H1 (cell line): ENCODE data around the gene FNIP2. TPM values are rescaled to one million over a fixed set of nuclear protein-coding genes. Genes with fewer than 3 reads are reported as not detected.

Source experiments
- CTCF ChIA-PET: fragments of 300-600 bp; sonication (Branson Sonifier 250); formaldehyde crosslinking; loops from one replicate; lab custom pipeline; 2021; ENCODE audit not compliant: partially characterized antibody; lab: Charles Lee
- POLR2A ChIA-PET: fragments of 300-600 bp; sonication (Branson Sonifier 250); formaldehyde crosslinking; loops from one replicate; lab custom pipeline; 2021; ENCODE audit warnings: inconsistent platforms; ENCODE audit not compliant: partially characterized antibody; lab: Charles Lee
- DNase-seq, 2 experiments: peaks; one replicate each; pipeline versions ENCODE4 v3.0.0 to v3.0.0-alpha.2; 2010 to 2022; ENCODE audit warnings: low spot score in 2 of 2, low read depth in 1 of 2, mixed read lengths in 1 of 2
- FAIRE-seq: peaks from 2 replicates; lab custom pipeline; 2011; peaks lifted over from hg19 to GRCh38; lab: Jason Lieb, UNC
- H2AFZ ChIP-seq: 2 replicates; pipeline ENCODE4 v1.8.1; 2012; ENCODE audit warnings: low read length, inconsistent platforms
- H2AK5ac ChIP-seq: 2 replicates; pipeline ENCODE4 v1.6.1; 2013; ENCODE audit warnings: low read depth, low read length
- H2BK120ac ChIP-seq: replicated peaks from 2 replicates; pipeline ENCODE3; 2013; ENCODE audit warnings: low read depth, low read length, inconsistent platforms
- H2BK12ac ChIP-seq: 2 replicates; pipeline ENCODE4 v1.6.1; 2013; ENCODE audit warnings: low read depth, low read length
- H2BK15ac ChIP-seq: 2 replicates; pipeline ENCODE4 v1.6.1; 2013; ENCODE audit warnings: low read length
- H2BK20ac ChIP-seq: 2 replicates; pipeline ENCODE4 v1.6.1; 2013; ENCODE audit warnings: low read length
- H2BK5ac ChIP-seq: 2 replicates; pipeline ENCODE4 v1.6.1; 2013; ENCODE audit warnings: low read depth, low read length
- H3K14ac ChIP-seq: 2 replicates; pipeline ENCODE4 v1.6.1; 2013; ENCODE audit warnings: inconsistent platforms; ENCODE audit not compliant: insufficient read length
- H3K18ac ChIP-seq: 2 replicates; pipeline ENCODE4 v1.6.1; 2013; ENCODE audit warnings: low read length; ENCODE audit errors: extremely low read depth
- H3K23ac ChIP-seq: 2 replicates; pipeline ENCODE4 v1.6.1; 2013; ENCODE audit warnings: inconsistent platforms; ENCODE audit not compliant: insufficient read length
- H3K23me2 ChIP-seq: 2 replicates; pipeline ENCODE4 v1.6.1; 2013; ENCODE audit warnings: low read depth, low read length
- H3K27ac ChIP-seq: 2 replicates; pipeline ENCODE4 v1.6.1; 2011; ENCODE audit warnings: low read depth, low read length, inconsistent platforms
- H3K27me3 ChIP-seq, 4 experiments: replicated peaks in 1 of 4; 1 replicate in 1 of 4; 2 replicates in 3 of 4; pipeline versions ENCODE4 v1.6.1 to v1.8.1; 2011 to 2013; ENCODE audit warnings: low read length in 3 of 4, mild to moderate bottlenecking in 3 of 4, inconsistent platforms in 2 of 4, mixed read lengths in 2 of 4, moderate library complexity in 1 of 4; ENCODE audit not compliant: control insufficient read depth in 3 of 4, insufficient read depth in 3 of 4; ENCODE audit errors: extremely low read depth in 1 of 4
- H3K36me3 ChIP-seq, 4 experiments: 2 replicates each; pipeline versions ENCODE4 v1.6.1 to v1.8.1; 2011 to 2013; ENCODE audit warnings: mild to moderate bottlenecking in 4 of 4, low read length in 3 of 4, moderate library complexity in 2 of 4, control low read depth in 1 of 4, inconsistent platforms in 1 of 4; ENCODE audit not compliant: insufficient read depth in 4 of 4, control insufficient read depth in 2 of 4
- H3K4ac ChIP-seq: replicated peaks from 2 replicates; pipeline ENCODE3; 2013; ENCODE audit warnings: low read length, low read depth, mixed read lengths, inconsistent platforms; ENCODE audit not compliant: insufficient read length
- H3K4me1 ChIP-seq, 4 experiments: replicated peaks in 1 of 4; 1 replicate in 1 of 4; 2 replicates in 3 of 4; pipeline versions ENCODE4 v1.6.1 to v1.8.1; 2011 to 2013; ENCODE audit warnings: low read length in 3 of 4, inconsistent platforms in 2 of 4, mixed read lengths in 1 of 4; ENCODE audit not compliant: insufficient read depth in 4 of 4, control insufficient read depth in 3 of 4
- H3K4me2 ChIP-seq, 2 experiments: 2 replicates each; pipeline versions ENCODE4 v1.6.1 to v1.8.1; 2011 to 2013; ENCODE audit warnings: low read depth in 2 of 2, low read length in 2 of 2, control low read depth in 1 of 2, inconsistent platforms in 1 of 2, mild to moderate bottlenecking in 1 of 2; ENCODE audit not compliant: insufficient read depth in 1 of 2
- H3K4me3 ChIP-seq, 4 experiments: fragments of 200-600, 300-600 bp in 1 of 4; sonication (generic), shearing (Covaris generic), sonication (Bioruptor Twin) in 1 of 4; 2 replicates each; pipeline versions ENCODE4 v1.5.1 to v1.8.1; 2011 to 2016; ENCODE audit warnings: low read length in 4 of 4, low read depth in 3 of 4, control low read depth in 2 of 4, inconsistent platforms in 2 of 4, mild to moderate bottlenecking in 2 of 4, mixed read lengths in 1 of 4, moderate library complexity in 1 of 4; ENCODE audit not compliant: insufficient read depth in 2 of 4; ENCODE audit errors: extremely low read depth in 1 of 4
- H3K56ac ChIP-seq: replicated peaks from 2 replicates; pipeline ENCODE3; 2013; ENCODE audit warnings: low read depth, mild to moderate bottlenecking, mixed read lengths, low read length, inconsistent platforms; ENCODE audit not compliant: insufficient read length
- H3K79me1 ChIP-seq: 2 replicates; pipeline ENCODE4 v1.6.1; 2013; ENCODE audit warnings: low read depth, low read length, control low read depth
- H3K79me2 ChIP-seq, 2 experiments: 2 replicates each; pipeline versions ENCODE4 v1.6.1 to v1.8.1; 2012 to 2013; ENCODE audit warnings: low read length in 2 of 2, mild to moderate bottlenecking in 2 of 2, inconsistent platforms in 1 of 2; ENCODE audit not compliant: insufficient read depth in 2 of 2, control insufficient read depth in 1 of 2
- H3K9ac ChIP-seq, 4 experiments: replicated peaks in 1 of 4; 1 replicate in 1 of 4; 2 replicates in 3 of 4; pipeline versions ENCODE4 v1.6.1 to v1.8.1; 2011 to 2013; ENCODE audit warnings: low read depth in 3 of 4, low read length in 3 of 4, control low read depth in 2 of 4, mild to moderate bottlenecking in 2 of 4, moderate library complexity in 2 of 4, inconsistent platforms in 1 of 4; ENCODE audit errors: extremely low read depth in 1 of 4
- H3K9me3 ChIP-seq, 2 experiments: 2 replicates each; pipeline versions ENCODE4 v1.6.1 to v1.8.1; 2012 to 2013; ENCODE audit warnings: mild to moderate bottlenecking in 2 of 2, moderate library complexity in 2 of 2, control low read depth in 1 of 2, inconsistent platforms in 1 of 2, low read depth in 1 of 2, low read length in 1 of 2, mixed read lengths in 1 of 2; ENCODE audit not compliant: insufficient read depth in 2 of 2
- H4K20me1 ChIP-seq, 2 experiments: replicated peaks in 1 of 2; 2 replicates each; pipeline versions ENCODE3 to v1.8.1; 2011 to 2013; ENCODE audit warnings: inconsistent platforms in 2 of 2, low read length in 2 of 2, mild to moderate bottlenecking in 1 of 2; ENCODE audit not compliant: insufficient read depth in 2 of 2, control insufficient read depth in 1 of 2
- H4K5ac ChIP-seq: 2 replicates; pipeline ENCODE4 v1.6.1; 2013; ENCODE audit warnings: low read length, low read depth, mixed read lengths, inconsistent platforms; ENCODE audit not compliant: insufficient read length
- H4K8ac ChIP-seq: 2 replicates; pipeline ENCODE4 v1.8.0; 2013; ENCODE audit warnings: mild to moderate bottlenecking, moderate library complexity, low read length, inconsistent platforms; ENCODE audit not compliant: insufficient read depth; ENCODE audit errors: extremely low read depth
- H4K91ac ChIP-seq: replicated peaks from 2 replicates; pipeline ENCODE3; 2013; ENCODE audit warnings: low read length, mixed read lengths, inconsistent platforms; ENCODE audit not compliant: insufficient read length
- CBX5 ChIP-seq: fragments of 300-800, 300-1000 bp; sonication (generic); IDR thresholded peaks from 2 replicates; pipeline ENCODE4 v1.7.1; 2016; ENCODE audit warnings: antibody characterized with exemption, low read length, low read depth
- SIRT6 ChIP-seq: IDR thresholded peaks from one replicate; pipeline ENCODE4 v1.7.1; 2012; ENCODE audit warnings: low read length, inconsistent platforms
- SUZ12 ChIP-seq: fragments of 200-600 bp; sonication (generic); IDR thresholded peaks from 2 replicates; pipeline ENCODE4 v1.6.1; 2012; ENCODE audit warnings: mild to moderate bottlenecking, inconsistent platforms, low read length, moderate library complexity, mixed read lengths
- USF2 ChIP-seq: IDR thresholded peaks from 2 replicates; pipeline ENCODE4 v1.6.1; 2011; ENCODE audit warnings: low read length, improper control_type of control experiment
- WGBS, 2 experiments: shearing (Covaris generic) in 1 of 2; methylation state at CpG; one replicate each; pipeline versions ENCODE4 v1.1.6 to v1.1.7; 2013 to 2015; ENCODE audit warnings: low lambda C conversion rate in 2 of 2, mixed read lengths in 2 of 2, inconsistent platforms in 1 of 2, low coverage in 1 of 2, missing lambda C conversion rate in 1 of 2; ENCODE audit not compliant: insufficient replicate concordance in 2 of 2, insufficient coverage in 1 of 2, insufficient read length in 1 of 2; ENCODE audit errors: extremely low coverage in 1 of 2, missing lambda C conversion rate in 1 of 2; 5-methylcytosine and 5-hydroxymethylcytosine counted together
- polyA plus RNA-seq, 7 experiments: library from polyadenylated mRNA; depleted of rRNA in 3 of 7; stranded (reverse) in 5 of 7; unstranded in 2 of 7; fragments of >200 nt in 5 of 7; fragments of 200-250 nt in 2 of 7; gene quantifications; 1 replicate in 5 of 7; 2 replicates in 1 of 7; 4 replicates in 1 of 7; pipeline versions ENCODE4 v1.2.1 to v1.2.3, GENCODE V29; 2011 to 2013; ENCODE audit warnings: missing spikeins in 2 of 7, mixed read lengths in 2 of 7
- total RNA-seq: library from RNA; stranded (reverse); fragmentation: NEBNext Ultra II Directional; extraction: Animal tissue kit (Norgen Biotek cat#: 25700); gene quantifications from 2 replicates; pipeline ENCODE4 v1.2.1, GENCODE V29; 2021

Gene FNIP2
- total and polyA plus RNA-seq, 2 of the 8 experiments (the other 6 are each of a cell fraction or from before 2014, with no cell fraction given), result 4.0 to 13.0 TPM

DNA sequence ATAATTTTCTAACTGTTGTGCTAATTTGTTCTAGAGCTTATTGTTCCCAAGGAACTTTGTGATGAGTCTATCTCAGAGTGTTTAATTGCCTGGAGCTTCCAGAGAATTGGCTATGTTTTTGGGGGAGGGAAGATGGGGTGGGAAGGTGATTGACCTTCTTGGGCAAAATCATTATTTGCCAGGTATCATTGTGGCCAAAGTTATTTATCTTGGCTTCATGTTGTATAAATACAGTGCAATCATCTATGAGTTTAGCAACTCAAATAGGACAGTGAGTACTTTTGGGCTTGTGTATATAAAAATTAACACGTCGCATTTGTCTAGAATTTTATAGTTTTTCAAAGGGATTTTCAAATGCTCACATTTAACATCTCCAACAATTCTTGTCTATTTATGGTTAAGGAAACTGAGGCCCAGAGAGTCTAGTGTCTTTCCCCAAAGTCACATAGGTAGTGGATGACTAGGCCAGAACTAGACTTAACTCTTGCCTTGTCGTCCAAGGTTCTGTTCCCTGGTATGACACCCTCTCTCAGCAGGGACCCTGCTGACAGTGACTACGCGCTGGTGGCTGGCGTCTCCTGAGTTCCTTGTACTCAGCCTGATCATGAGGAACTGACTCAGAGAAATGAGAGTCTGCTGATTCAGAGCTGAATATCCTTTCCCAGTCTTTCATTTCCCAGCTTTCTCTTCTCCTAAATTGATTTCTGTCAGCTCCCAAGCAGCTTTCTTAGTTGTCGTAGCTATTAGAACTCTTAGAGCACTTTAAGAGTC, 27.7 kb downstream of the FNIP2 start:
- Histone ChIP-seq H3K27ac (no peak overlapping the region), H3K79me2 (peaks cover 0 to 1% of the 10 kb centered on the region in 2 experiments; a peak in 2 of 4 replicates), H3K23ac (no peak overlapping the region), H3K4me3 (no peak overlapping the region), H2BK20ac (no peak overlapping the region), H4K8ac (no peak overlapping the region), H2BK120ac (no peak overlapping the region), H3K56ac (no peak overlapping the region), H2BK12ac (no peak overlapping the region), H3K9ac (no peak overlapping the region), H4K5ac (no peak overlapping the region), H2BK5ac (no peak overlapping the region), H3K23me2 (no peaks in the 10 kb centered on the region), H3K18ac (no peak overlapping the region), H3K79me1 (no peaks in the 10 kb centered on the region; the same call in 1 of the 2 replicates), H4K91ac (no peak overlapping the region), H3K9me3 (no peaks in the 10 kb centered on the region), H3K14ac (no peak overlapping the region), H2AK5ac (no peak overlapping the region), H3K36me3 (no peaks in the 10 kb centered on the region), H3K27me3 (no peaks in the 10 kb centered on the region), H3K4me2 (no peak overlapping the region), H3K4ac (no peak overlapping the region), H4K20me1 (peaks cover 0 to 1% of the 10 kb centered on the region in 2 experiments), H3K4me1 (no peaks in the 10 kb centered on the region), H2AFZ (no peak overlapping the region), H2BK15ac (no peak overlapping the region)
- WGBS, 2 experiments, result 92% methylated on average over 7 of the region's 7 CpGs; no CpG with 5 or more reads in 1 of the 2 experiments
- CTCF ChIA-PET, result interaction anchor here (0.6 to 2.4 kb wide), 4 partner anchors 9 to 396 kb away, joined by 3 to 5 read pairs (median 4); no protein-coding TSS in a partner anchor
- POLR2A ChIA-PET, result interaction anchor here (1.4 kb wide), 1 partner anchor 10 kb away, joined by 3 read pairs; no protein-coding TSS in a partner anchor
- no peak for DNase-seq
- FAIRE-seq, result no peak
- no peak for TF ChIP-seq SIRT6
- TF ChIP-seq SUZ12, result no peak
- no peak for TF ChIP-seq USF2
- TF ChIP-seq CBX5, result no peak
